ENCODE measurements around the gene GFPT1.

Gene GFPT1

DNA sequence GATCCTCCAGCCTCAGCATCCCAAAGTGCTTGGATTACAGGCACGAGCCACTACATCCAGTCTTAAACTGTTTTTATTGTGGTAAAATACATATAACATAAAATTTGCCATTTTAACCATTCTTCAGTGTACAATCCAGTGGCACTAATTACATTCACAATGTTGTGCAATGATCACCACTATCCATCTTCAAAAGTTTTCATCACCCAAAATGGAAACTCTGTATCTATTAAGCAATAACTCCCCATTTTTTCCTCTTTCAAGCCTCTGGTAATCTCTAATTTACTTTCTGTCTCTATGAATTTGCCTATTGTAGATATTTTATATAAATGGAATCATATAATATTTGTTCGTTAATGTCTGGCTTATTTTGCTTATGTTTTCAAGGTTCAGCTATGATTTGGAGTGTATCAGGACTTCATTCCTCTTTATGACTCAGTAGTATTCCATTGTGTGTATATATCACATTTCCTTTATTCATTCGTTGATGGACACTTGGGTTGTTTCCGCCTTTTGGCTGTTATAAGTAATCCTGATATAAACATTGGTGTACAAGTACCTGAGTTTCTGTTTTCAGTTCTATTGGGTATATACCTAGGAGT, 71.8 kb downstream of the GFPT1 start:
- no peak for DNase-seq

DNA sequence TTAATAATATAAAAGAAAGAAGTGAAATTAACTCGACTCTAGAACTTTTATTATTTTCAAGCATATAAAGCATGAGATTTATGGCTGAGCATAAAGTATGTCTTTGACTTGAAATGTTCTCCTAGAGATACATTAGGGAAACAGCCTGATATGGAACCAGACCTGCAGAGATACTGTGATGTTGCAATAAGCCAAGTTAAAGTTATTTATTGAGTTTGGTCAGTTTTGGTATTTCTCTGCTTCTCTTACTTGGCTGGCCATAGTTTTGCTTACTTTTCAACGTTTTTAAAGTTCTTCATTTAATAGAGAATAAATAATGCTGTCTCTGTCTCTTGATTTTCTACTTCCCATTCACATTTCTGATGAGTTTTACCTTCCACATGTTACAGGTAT, 76.0 kb downstream of the GFPT1 start:
- no peak for DNase-seq

- DNase-seq = no peak
Observed at GRCh38 chr2:69310111-69311023, 76.7 kb downstream of the GFPT1 start.

DNA sequence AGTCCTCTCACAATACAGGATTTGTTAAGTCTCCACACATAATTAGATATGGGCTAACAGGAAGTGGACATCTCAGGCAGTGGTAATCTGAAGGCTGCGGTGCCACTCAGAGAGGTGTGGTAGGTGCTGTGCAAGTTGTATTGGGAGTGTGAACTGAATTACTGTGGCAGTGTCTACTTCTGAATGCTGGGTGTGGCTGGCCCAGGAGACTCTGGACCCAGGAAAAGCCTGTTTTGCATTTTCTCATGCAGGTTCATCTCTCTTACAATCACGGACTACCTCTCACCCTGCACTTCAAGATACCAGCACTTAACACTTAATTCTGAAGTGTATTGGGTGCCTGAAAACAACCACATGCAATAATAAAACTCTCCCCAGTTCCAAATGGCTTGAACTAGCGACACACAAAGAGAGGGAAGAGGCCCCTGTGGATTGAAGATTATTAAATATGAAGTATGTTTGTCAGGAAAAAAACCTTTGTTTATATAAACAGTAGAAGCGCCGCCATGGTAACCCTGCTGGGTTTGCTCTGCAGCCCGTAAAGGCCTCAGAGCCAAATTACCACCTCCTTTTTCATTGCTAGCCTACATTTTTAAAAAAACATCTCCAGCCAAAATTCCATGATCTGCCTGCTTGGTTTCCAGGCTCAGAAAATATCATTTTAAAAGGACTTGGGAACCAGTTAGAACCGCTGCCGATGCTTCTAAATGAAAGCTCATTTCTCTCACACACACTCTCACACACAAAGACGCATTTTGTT, 77.5 kb downstream of the GFPT1 start:
- DNase-seq = no peak

GRCh38 chr2:69308338-69308737, 78.7 kb downstream of the GFPT1 start:
- DNase-seq = no peak

- DNase-seq = no peak
Observed at GRCh38 chr2:69307579-69308064, 79.4 kb downstream of the GFPT1 start.

GRCh38 chr2:69306822-69307578, 80.0 kb downstream of the GFPT1 start:
- peak; percentile 61 for DNase-seq

GRCh38 chr2:69306393-69306821, 80.6 kb downstream of the GFPT1 start:
- DNase-seq = no peak

DNA sequence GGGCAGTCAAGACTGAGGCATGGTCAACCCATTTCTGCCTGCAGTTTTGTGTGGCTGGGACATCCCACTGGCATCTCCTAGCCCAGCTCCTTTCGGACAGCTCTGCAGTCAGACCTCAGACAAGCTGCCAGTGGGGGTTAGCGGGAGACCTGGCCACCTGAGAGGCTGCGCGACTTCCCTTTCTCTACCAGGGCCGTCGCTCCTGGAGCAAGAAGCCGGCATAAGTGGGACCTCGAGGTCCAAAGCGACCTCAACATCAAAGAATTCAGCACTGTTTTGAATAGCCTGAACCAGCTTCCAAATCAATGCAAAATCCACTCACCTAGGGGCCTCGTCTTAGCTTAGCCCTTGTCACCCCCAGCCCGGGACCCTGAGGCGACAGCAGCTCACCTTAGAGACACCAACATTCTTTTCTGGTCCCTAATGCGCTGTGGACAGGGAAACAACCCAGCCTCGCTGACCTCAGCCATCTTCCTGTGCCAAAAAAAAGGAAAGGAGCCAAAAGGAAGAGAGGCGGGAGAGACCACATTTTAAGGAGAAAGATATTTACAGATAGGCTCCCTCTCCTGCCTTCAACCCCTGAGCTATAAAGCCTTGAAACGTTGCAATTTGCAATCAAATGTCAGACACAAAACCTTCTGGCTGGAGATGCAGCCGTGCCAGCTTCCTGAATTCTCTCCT, 81.2 kb downstream of the GFPT1 start:
- no peak for DNase-seq

DNA sequence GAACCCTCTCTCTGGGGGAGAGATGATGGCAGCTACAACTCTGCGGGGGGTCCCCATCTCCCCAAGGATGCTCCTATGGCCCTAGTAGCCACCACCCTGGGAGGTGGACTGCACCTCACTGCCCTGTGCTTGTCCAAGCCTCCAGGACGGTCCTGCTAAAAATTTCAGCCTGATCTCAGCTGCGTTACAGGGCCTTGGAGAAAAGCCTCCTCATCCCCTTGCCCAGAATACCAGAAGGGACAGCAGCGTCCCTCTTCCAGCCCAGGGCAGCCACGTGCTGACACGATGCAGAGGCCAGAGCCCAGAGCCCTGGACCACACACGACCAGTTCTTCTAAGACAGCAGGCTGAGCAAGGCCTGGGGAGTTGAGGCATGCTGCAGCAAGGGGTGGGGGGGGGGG, 81.9 kb downstream of the GFPT1 start:
- no peak for DNase-seq

GRCh38 chr2:69304656-69305055, 82.4 kb downstream of the GFPT1 start:
- DNase-seq = no peak

- no peak for DNase-seq
Observed at GRCh38 chr2:69300650-69301049, 86.4 kb downstream of the GFPT1 start.

DNA sequence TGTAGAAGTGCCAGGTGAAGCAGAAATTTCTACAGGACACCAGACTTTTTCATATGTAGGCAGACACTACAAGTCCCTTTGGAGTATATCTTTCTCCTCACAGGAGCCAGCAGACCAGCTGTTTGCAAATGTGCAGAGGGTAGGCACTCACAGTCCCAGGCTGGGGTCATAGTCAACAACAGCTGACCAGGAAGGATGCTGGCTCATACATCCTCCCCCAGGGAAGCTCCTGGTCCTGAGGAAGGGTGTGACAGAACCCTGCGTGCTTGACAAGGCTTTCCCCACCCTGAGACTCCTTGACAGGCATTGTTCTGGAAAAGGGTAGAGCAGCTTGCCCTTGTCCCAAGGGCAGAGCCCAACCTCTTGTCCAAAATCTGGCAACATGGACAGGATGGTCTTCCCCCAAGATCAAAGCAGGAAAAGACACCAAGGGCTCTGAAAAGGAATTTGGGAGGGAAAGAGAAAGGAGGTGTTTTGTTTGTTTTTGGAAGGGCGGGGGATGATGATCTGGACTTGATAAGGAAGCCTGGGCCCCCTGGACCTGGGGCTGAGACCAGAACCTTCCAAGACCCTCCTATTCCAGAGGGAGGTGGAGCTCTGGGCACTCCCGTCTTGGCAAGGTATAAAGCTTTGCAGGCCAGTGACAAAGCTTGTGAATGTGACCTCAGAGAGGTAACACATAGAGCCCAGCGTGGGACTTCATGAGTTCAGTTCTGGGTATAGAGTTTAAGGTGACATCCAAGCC, 87.1 kb downstream of the GFPT1 start:
- no peak for DNase-seq

DNA sequence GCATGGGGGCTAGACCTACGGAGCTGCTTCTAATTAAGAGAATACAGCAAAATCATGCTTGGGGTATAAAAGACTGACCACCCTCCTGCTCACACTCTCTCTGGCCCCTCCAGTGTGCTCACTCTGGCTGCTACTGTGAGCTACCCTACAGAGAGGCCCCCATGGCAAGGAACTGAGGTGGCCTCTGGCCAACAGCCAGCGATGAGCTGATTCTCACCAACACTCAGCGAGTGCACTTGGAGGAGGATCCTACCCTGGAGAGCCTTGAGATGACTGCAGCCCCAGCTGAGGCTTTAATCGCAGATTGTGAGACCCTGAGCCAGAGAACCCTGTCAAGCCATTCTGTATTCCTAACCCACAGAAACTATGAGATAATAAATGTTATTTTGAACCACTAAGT, 88.2 kb downstream of the GFPT1 start:
- no peak for DNase-seq

- no peak for DNase-seq
Observed at GRCh38 chr2:69298261-69298660, 88.8 kb downstream of the GFPT1 start.

DNA sequence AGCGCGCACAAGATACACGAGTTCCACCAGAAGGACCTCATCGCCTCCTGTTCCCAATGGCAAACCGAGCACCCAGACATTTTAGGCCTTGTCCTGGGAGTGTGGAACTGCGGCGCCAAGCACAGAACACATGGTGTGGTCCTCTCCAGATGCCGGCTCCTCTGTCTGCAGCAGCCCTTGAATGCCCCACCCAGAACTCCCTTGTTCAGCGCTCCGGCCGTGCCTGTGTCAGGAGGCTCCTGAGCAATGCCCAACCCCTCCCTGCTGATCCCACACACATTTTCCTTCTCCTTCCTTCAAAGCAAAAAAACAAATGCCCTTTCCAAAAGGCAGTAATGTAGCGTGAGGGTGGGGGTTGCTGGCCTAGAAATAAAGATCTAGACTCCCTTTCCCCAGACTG, 89.8 kb downstream of the GFPT1 start:
- no peak for DNase-seq

DNA sequence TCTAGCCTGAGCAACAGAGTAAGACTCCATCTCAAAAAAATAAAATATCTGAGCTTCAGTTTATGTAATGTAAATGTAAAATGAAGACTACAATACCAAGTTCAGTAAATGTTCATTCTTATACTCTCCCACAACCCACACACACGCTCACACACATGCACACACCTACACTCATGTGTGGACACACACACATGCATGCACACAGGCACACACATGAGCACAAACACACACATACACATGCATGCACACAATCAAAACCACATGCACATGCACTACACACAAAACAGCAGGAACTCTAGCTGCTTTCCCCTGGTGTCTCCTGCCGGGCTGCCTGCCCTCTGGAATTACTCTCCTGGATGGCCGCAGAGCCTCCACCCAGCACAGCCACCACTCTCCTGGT, 90.6 kb downstream of the GFPT1 start:
- DNase-seq = no peak

DNA sequence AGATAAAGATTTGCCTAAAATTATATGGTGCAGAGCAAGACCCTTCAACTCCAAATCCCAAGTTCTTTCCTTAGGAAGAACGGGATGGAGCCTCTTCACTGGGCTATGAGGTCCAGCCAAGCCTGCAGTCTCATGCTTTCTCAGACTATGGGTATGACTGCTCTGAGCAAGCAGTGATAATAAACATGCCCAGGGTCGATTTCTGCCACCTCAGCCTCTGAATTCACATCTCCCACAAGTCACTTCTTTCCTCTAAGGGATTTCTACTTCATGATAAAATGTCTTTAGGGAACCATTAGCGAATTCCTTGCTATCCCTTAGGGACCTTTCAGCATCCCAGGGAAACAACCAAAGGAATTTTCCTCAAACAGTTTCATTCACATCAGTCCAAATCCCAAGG, 94.8 kb downstream of the GFPT1 start:
- no peak for DNase-seq

GRCh38 chr2:69291721-69292120, 95.3 kb downstream of the GFPT1 start:
- no peak for DNase-seq

- DNase-seq = no peak
Observed at GRCh38 chr2:69291004-69291650, 95.9 kb downstream of the GFPT1 start.

DNA sequence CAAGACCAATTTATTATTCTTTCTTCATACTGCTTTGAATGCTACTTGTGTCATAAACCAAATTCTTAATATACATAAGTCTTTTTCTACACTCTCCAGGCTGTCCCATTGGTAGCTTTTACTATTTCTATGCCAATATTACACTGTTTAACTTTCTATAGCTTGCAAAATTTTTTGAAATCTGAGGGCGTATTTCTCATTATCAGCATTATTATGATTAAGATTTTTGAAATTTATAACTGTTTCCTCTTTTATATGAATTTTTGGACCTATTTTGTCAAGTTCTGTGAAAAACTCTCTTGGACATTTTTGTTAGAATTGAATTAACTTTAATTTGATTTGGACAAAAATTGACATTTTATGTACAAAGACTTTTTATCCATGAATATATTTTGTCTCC, 98.6 kb downstream of the GFPT1 start:
- DNase-seq = no peak

Data from stimulated activated CD4-positive, alpha-beta T cell treated with anti-CD3 and anti-CD28 coated beads, Interleukin-12 subunit alpha, Interleukin-12 subunit beta, amount 100 ng/mL, for 4 hours (primary cell).